Uterus (tissue), 4 donors: Measurements from ENCODE around the gene CA10. TPM values are rescaled to one million over a fixed set of nuclear protein-coding genes. Genes with fewer than 3 reads are reported as not detected.

Experiments used
- DNase-seq, 2 donors: peaks; one replicate each; pipeline ENCODE4 v3.0.0-alpha.2; 2019 to 2020
- H3K27ac ChIP-seq, 2 donors: fragments of 200-600 bp; sonication (generic); 1 replicate in 1 of 2; 2 replicates in 1 of 2; pipeline ENCODE4 v1.5.1; 2016 to 2018
- H3K27me3 ChIP-seq, 2 donors: fragments of 200-600 bp; sonication (generic); one replicate each; pipeline ENCODE4 v1.5.1; 2018 to 2019; ENCODE audit warnings: control low read depth in 1 of 2
- H3K36me3 ChIP-seq, 2 donors: fragments of 200-600 bp; sonication (generic); one replicate each; pipeline ENCODE4 v1.5.1; 2019; ENCODE audit warnings: control low read depth in 1 of 2
- H3K4me1 ChIP-seq, 2 donors: fragments of 200-600 bp; sonication (generic); one replicate each; pipeline ENCODE4 v1.5.1; 2018 to 2019; ENCODE audit warnings: control low read depth in 1 of 2
- H3K4me3 ChIP-seq, 2 donors: fragments of 200-600 bp; sonication (generic); 1 replicate in 1 of 2; 2 replicates in 1 of 2; pipeline ENCODE4 v1.5.1; 2018 to 2019; ENCODE audit warnings: mild to moderate bottlenecking in 1 of 2
- H3K9me3 ChIP-seq, 2 donors: fragments of 200-600 bp; sonication (generic); one replicate each; pipeline ENCODE4 v1.5.1; 2019; ENCODE audit warnings: control low read depth in 1 of 2
- POLR2A ChIP-seq, 2 donors: fragments of 450-650 bp; IDR thresholded peaks; one replicate each; pipeline ENCODE4 v1.6.1; 2016; ENCODE audit warnings: antibody characterized with exemption in 2 of 2, mild to moderate bottlenecking in 1 of 2, moderate library complexity in 1 of 2
- intact Hi-C: fragments of 100-400 bp; cut with DNase I; formaldehyde crosslinking; loops from one replicate; pipeline ENCODE4 v1.15.1; 2023; ENCODE audit warnings: low total_unique reads
- total RNA-seq, 4 donors: library from RNA; depleted of rRNA in 3 of 4; stranded (reverse); fragments of >200 nt in 3 of 4; gene quantifications; one replicate each; pipeline versions ENCODE4 v1.1.0 to v1.2.4, GENCODE V29; 2014 to 2023
- TF ChIP-seq, protein P1 (sequence below), 4 experiments: fragments of 200-600 bp in 2 of 4; fragments of 450-650 bp in 2 of 4; sonication (generic) in 2 of 4; IDR thresholded peaks; one replicate each; pipeline ENCODE4 v1.5.1; 2016 to 2019; ENCODE audit warnings: antibody characterized with exemption in 4 of 4, mild to moderate bottlenecking in 2 of 4, moderate library complexity in 1 of 4
- donor health status: DM: yes; HTN: yes; CAD: no.

The CA10 gene
- total RNA-seq, 4 donors from 2014 or later: 5.3 TPM; not detected in 3

DNA sequence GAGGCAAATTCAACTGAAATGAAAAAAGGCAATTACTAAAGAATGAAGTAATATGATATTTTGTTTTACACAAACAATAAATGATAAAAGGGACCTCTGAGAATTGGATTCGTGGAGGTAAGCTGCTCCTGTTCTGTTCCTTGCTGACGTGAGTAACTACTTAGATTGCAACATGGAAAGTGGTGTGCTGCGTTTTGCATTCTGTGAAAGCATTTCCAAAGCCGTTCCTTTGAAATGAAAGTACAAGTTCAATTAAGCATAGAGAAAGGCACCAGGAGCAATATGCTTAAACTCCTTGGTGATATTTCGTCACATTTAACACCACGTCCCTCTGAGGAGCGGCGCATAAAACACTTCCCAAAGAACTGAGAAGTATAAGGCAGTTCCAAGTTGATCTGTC, 516.5 kb downstream of the CA10 start:
- DNase-seq: no peak
- Histone ChIP-seq H3K36me3 (no peaks in the 10 kb centered on the region), H3K27ac (no peak overlapping the region), H3K27me3 (no peaks in the 10 kb centered on the region), H3K9me3 (no peaks in the 10 kb centered on the region), H3K4me3 (no peak overlapping the region), H3K4me1 (no peaks in the 10 kb centered on the region)
- intact Hi-C loops: no loop called here
- TF ChIP-seq, protein P1, sequence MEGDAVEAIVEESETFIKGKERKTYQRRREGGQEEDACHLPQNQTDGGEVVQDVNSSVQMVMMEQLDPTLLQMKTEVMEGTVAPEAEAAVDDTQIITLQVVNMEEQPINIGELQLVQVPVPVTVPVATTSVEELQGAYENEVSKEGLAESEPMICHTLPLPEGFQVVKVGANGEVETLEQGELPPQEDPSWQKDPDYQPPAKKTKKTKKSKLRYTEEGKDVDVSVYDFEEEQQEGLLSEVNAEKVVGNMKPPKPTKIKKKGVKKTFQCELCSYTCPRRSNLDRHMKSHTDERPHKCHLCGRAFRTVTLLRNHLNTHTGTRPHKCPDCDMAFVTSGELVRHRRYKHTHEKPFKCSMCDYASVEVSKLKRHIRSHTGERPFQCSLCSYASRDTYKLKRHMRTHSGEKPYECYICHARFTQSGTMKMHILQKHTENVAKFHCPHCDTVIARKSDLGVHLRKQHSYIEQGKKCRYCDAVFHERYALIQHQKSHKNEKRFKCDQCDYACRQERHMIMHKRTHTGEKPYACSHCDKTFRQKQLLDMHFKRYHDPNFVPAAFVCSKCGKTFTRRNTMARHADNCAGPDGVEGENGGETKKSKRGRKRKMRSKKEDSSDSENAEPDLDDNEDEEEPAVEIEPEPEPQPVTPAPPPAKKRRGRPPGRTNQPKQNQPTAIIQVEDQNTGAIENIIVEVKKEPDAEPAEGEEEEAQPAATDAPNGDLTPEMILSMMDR (IDR thresholded peaks at IDR 0.05): no peak
- no peak for TF ChIP-seq POLR2A (IDR thresholded peaks at IDR 0.05)

DNA sequence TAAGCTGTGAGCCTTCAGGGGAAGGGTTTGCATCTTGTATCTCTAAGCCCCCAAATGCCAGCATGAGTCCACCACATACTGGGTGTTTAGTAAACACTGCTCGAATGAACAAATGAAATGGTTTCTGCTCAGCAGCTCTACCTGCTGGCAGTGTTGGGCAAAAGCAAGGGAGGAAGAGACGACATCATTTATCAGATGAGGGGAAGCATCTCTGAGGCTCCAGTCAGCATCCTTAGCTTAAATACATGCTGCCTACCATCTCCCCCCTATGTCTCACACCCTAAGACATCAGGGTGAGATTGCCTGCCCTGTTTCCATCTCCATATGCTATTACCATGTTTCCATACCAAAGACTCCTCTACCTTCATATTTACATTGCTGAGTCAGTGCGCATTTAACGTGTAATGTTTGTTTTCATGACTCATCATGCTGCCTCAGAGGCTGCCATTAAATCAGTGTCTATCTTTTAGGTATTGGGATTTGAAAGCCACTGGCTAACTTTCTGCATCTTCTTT, 518.3 kb downstream of the CA10 start:
- no peak for TF ChIP-seq POLR2A (IDR thresholded peaks at IDR 0.05)
- TF ChIP-seq, protein P1 (IDR thresholded peaks at IDR 0.05): no peak

DNA sequence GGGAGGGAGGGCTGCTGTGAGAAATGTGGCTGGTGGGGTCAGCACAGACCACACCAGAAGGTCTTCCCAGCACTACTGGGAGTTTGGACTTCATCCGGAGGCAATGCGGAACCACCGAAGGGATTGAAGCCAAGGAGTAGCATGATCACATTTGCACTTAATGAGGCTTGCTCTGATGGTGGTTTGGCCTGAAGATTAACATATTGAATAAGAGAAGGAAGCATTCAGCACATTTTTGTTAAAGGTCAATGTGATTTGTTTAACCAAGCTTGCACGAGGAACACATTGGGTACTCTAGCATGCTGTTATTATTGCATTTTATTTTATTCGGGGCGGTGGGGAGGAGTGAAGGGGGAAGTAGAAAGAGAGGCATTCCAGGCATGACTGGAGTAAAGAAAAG, 519.5 kb downstream of the CA10 start:
- no peak overlapping the region for H3K27ac ChIP-seq
- intact Hi-C loops: no loop called here
- no peaks in the 10 kb centered on the region for H3K27me3 ChIP-seq
- TF ChIP-seq POLR2A (IDR thresholded peaks at IDR 0.05): no peak
- TF ChIP-seq, protein P1 (IDR thresholded peaks at IDR 0.05): no peak
- H3K9me3 ChIP-seq: no peaks in the 10 kb centered on the region
- H3K4me1 ChIP-seq: no peaks in the 10 kb centered on the region
- H3K36me3 ChIP-seq: no peaks in the 10 kb centered on the region
- H3K4me3 ChIP-seq: no peak overlapping the region
- no peak for DNase-seq

More for the DNA sequence above, 518.3 kb downstream of the CA10 start:
- DNase-seq: no peak
- H3K9me3 ChIP-seq: no peaks in the 10 kb centered on the region
- H3K4me1 ChIP-seq: no peaks in the 10 kb centered on the region
- no peak overlapping the region for H3K4me3 ChIP-seq
- no peaks in the 10 kb centered on the region for H3K27me3 ChIP-seq
- intact Hi-C loops: no loop called here
- no peak overlapping the region for H3K27ac ChIP-seq
- no peaks in the 10 kb centered on the region for H3K36me3 ChIP-seq

DNA sequence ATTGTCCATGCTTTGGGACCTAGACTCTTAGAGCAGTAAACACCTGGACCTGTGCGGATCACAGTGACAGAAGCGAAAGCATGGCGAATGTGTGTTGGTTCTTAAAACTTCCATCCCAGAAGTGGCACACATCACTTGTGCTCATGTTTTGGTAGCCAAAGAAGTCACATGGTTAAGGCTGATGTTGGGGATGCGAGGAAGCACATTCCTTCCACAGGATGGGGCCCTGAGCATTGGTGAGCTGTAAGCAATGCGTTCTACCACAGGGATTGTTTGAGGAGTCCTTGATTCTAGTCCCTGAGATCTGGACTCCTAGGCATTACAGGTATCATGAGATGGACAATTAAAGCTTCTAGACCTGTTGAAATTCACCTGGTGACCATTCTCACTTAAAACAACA, 522.2 kb downstream of the CA10 start:
- no peak for DNase-seq
- no peaks in the 10 kb centered on the region for H3K9me3 ChIP-seq
- no peaks in the 10 kb centered on the region for H3K36me3 ChIP-seq
- H3K27me3 ChIP-seq: no peaks in the 10 kb centered on the region
- no peak for TF ChIP-seq POLR2A (IDR thresholded peaks at IDR 0.05)
- TF ChIP-seq, protein P1 (IDR thresholded peaks at IDR 0.05): no peak
- no peak overlapping the region for H3K27ac ChIP-seq
- intact Hi-C loops: no loop called here
- no peaks in the 10 kb centered on the region for H3K4me1 ChIP-seq
- no peak overlapping the region for H3K4me3 ChIP-seq

DNA sequence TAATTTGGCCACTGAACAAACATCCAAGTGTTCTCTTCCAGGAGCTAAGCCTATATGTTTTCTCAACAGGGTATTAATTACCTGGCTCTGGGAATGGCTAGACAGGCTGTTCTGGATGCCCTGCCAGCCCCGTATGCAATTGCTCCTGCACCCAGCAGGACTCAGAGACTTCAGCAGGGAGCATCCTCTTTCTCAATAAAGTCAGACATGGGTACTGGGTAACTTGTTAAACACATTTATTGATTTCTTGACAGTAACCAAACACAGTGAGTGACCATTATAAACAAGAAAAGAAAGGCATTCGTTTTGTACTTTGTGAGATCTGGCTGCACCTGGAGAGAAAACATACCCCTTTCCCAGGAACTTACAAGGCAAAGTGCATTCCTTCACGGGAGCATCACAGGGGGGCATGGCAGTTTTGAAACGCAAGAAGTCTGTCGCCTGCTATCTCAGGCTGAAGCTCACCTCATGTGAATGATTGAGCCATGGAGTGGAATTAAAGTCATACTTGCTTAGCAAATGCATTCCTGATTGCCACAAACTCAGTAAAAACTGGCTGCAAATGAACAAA, 528.3 kb downstream of the CA10 start:
- intact Hi-C loops: no loop called here
- DNase-seq: no peak
- H3K4me3 ChIP-seq: no peak overlapping the region
- no peaks in the 10 kb centered on the region for H3K36me3 ChIP-seq
- H3K27me3 ChIP-seq: no peaks in the 10 kb centered on the region
- TF ChIP-seq, protein P1 (IDR thresholded peaks at IDR 0.05): no peak
- TF ChIP-seq POLR2A (IDR thresholded peaks at IDR 0.05): no peak
- no peak overlapping the region for H3K27ac ChIP-seq
- H3K4me1 ChIP-seq: no peaks in the 10 kb centered on the region
- no peaks in the 10 kb centered on the region for H3K9me3 ChIP-seq
